HuH-7 (cell line): ENCODE data around the gene TICAM1.
"Not testable (repeated sequence)": the region's sequence is repeated elsewhere in the genome, so short reads cannot be mapped to it uniquely, and the experiment has no call there.

Experiments
- DNase-seq: peaks from one replicate; pipeline ENCODE4 v3.0.0; 2011; ENCODE audit warnings: low spot score

Gene TICAM1

GRCh38 chr19:4803736-4804695 is 27.5 kb downstream of the TICAM1 start:
- DNase-seq: peak; percentile 64

- no peak for DNase-seq
Measured at GRCh38 chr19:4802711-4803110, 28.8 kb downstream of the TICAM1 start.

GRCh38 chr19:4801085-4801619 is 30.4 kb downstream of the TICAM1 start:
- no peak for DNase-seq

- DNase-seq: no peak
Measured at GRCh38 chr19:4800591-4801081, 30.9 kb downstream of the TICAM1 start.

GRCh38 chr19:4795400-4795799 is 36.1 kb downstream of the TICAM1 start:
- DNase-seq: no peak

GRCh38 chr19:4794971-4795370 is 36.5 kb downstream of the TICAM1 start:
- DNase-seq: no peak

- not testable (repeated sequence) for DNase-seq
Measured at GRCh38 chr19:4793278-4793677, 38.2 kb downstream of the TICAM1 start.

GRCh38 chr19:4792866-4793195 is 38.7 kb downstream of the TICAM1 start:
- not testable (repeated sequence) for DNase-seq

- not testable (repeated sequence) for DNase-seq
Measured at GRCh38 chr19:4792019-4792865, 39.3 kb downstream of the TICAM1 start.

GRCh38 chr19:4791183-4792018 is 40.1 kb downstream of the TICAM1 start, which contains the start of gene FEM1A:
FEM1A (plus strand) TSS chr19:4791734; CDS start chr19:4791855, 121 bp downstream.
- peak; percentile 93 for DNase-seq

GRCh38 chr19:4786412-4787016 is 45.0 kb downstream of the TICAM1 start:
- DNase-seq: not testable (repeated sequence)

GRCh38 chr19:4781801-4782200 is 49.7 kb downstream of the TICAM1 start:
- no peak for DNase-seq

GRCh38 chr19:4780860-4781259 is 50.7 kb downstream of the TICAM1 start:
- DNase-seq: no peak

- not testable (repeated sequence) for DNase-seq
Measured at GRCh38 chr19:4778124-4778523, 53.4 kb downstream of the TICAM1 start.

GRCh38 chr19:4776436-4777211 is 54.9 kb downstream of the TICAM1 start:
- no peak for DNase-seq

- DNase-seq: no peak
Measured at GRCh38 chr19:4775627-4776152, 55.8 kb downstream of the TICAM1 start.

- DNase-seq: no peak
Measured at GRCh38 chr19:4774136-4774535, 57.4 kb downstream of the TICAM1 start.

- no peak for DNase-seq
Measured at GRCh38 chr19:4773047-4773640, 58.4 kb downstream of the TICAM1 start.

- no peak for DNase-seq
Measured at GRCh38 chr19:4772566-4772965, 58.9 kb downstream of the TICAM1 start.
